Neutrophil (primary cell): ENCODE data around the gene ZSCAN29.
A peak's percentile ranks its signal among the peaks of the same experiment; 100 is the strongest.

ENCODE experiments used
- H3K27ac ChIP-seq: fragments of 200-600 bp; sonication (generic); 2 replicates; pipeline ENCODE4 v1.5.1; 2016; ENCODE audit warnings: mild to moderate bottlenecking, moderate library complexity
- H3K27me3 ChIP-seq: fragments of 200-600 bp; sonication (generic); 2 replicates; pipeline ENCODE4 v1.6.0; 2016; ENCODE audit warnings: mild to moderate bottlenecking
- H3K36me3 ChIP-seq: fragments of 200-600 bp; sonication (generic); 2 replicates; pipeline ENCODE4 v1.5.1; 2017
- H3K4me1 ChIP-seq, 2 experiments: fragments of 200-600 bp in 1 of 2; sonication (generic) in 1 of 2; 1 replicate in 1 of 2; 2 replicates in 1 of 2; pipeline versions ENCODE4 v1.5.1 to v1.6.1; 2013 to 2016; ENCODE audit warnings: low read depth in 1 of 2, low read length in 1 of 2, mild to moderate bottlenecking in 1 of 2, moderate library complexity in 1 of 2; ENCODE audit not compliant: control insufficient read depth in 1 of 2, insufficient read depth in 1 of 2
- H3K4me3 ChIP-seq, 2 experiments: fragments of 200-600 bp in 1 of 2; sonication (generic) in 1 of 2; 1 replicate in 1 of 2; 2 replicates in 1 of 2; pipeline ENCODE4 v1.5.1; 2013 to 2016; ENCODE audit warnings: low read depth in 1 of 2, low read length in 1 of 2, mild to moderate bottlenecking in 1 of 2, moderate library complexity in 1 of 2
- H3K9me3 ChIP-seq: fragments of 200-600 bp; sonication (generic); 2 replicates; pipeline ENCODE4 v1.5.1; 2016
- CTCF ChIP-seq: fragments of 200-600 bp; sonication (generic); IDR thresholded peaks from 2 replicates; pipeline ENCODE4 v1.5.1; 2016; ENCODE audit warnings: antibody characterized with exemption

ZSCAN29 gene

GRCh38 chr15:43346305-43346704 lies 24.5 kb downstream of the ZSCAN29 start:
- Histone ChIP-seq H3K4me3 (no peak overlapping the region), H3K9me3 (no peaks in the 10 kb centered on the region), H3K27ac (no peak overlapping the region), H3K4me1 (no peaks in the 10 kb centered on the region), H3K27me3 (no peaks in the 10 kb centered on the region), H3K36me3 (no peaks in the 10 kb centered on the region)
- TF ChIP-seq CTCF: no peak

GRCh38 chr15:43330780-43331087 lies 40.1 kb downstream of the ZSCAN29 start:
- TF ChIP-seq CTCF: no peak
- Histone ChIP-seq H3K4me3 (peak overlapping the region; percentile 96), H3K36me3 (no peaks in the 10 kb centered on the region), H3K4me1 (peaks cover 17 to 18% of the 10 kb centered on the region in 2 experiments), H3K27ac (peak overlapping the region; percentile 90), H3K9me3 (no peaks in the 10 kb centered on the region), H3K27me3 (no peaks in the 10 kb centered on the region)

- Histone ChIP-seq H3K27ac (peak within 1 kb of the TSS; percentile 90), H3K4me1 (peaks cover 17 to 18% of the 10 kb centered on the region in 2 experiments), H3K9me3 (no peaks in the 10 kb centered on the region), H3K4me3 (peak within 1 kb of the TSS; percentile 96), H3K36me3 (no peaks in the 10 kb centered on the region), H3K27me3 (no peaks in the 10 kb centered on the region)
- peak; percentile 15 for TF ChIP-seq CTCF
These were observed 40.7 kb downstream of the ZSCAN29 start, which contains the start of gene LCMT2 for GRCh38 chr15:43329960-43330779. LCMT2 (minus strand) TSS chr15:43330573; CDS start chr15:43330489, 84 bp downstream.

- no peak for TF ChIP-seq CTCF
These were observed 41.5 kb downstream of the ZSCAN29 start for GRCh38 chr15:43329217-43329959.

GRCh38 chr15:43325039-43325684 lies 45.7 kb downstream of the ZSCAN29 start:
- no peak for TF ChIP-seq CTCF
- Histone ChIP-seq H3K4me1 (peaks cover 11 to 12% of the 10 kb centered on the region in 2 experiments), H3K27me3 (peaks cover 16% of the 10 kb centered on the region), H3K4me3 (no peak overlapping the region), H3K9me3 (no peaks in the 10 kb centered on the region), H3K27ac (no peak overlapping the region), H3K36me3 (no peaks in the 10 kb centered on the region)

More at GRCh38 chr15:43329217-43329959, 41.5 kb downstream of the ZSCAN29 start:
- Histone ChIP-seq H3K9me3 (no peaks in the 10 kb centered on the region), H3K4me1 (peaks cover 17 to 18% of the 10 kb centered on the region in 2 experiments), H3K36me3 (no peaks in the 10 kb centered on the region), H3K27ac (peak overlapping the region; percentile 90), H3K27me3 (no peaks in the 10 kb centered on the region), H3K4me3 (peak overlapping the region; percentile 96)
